HG03280 (cell line): ENCODE measurements around the gene ATP6V0B.

Experiments used
- ATAC-seq: cut with Tn5 transposase; IDR thresholded peaks from one replicate; pipeline ENCODE4 v1.9.1; 2021; ENCODE audit warnings: mild to moderate bottlenecking, moderate library complexity; ENCODE audit not compliant: unreplicated experiment

The ATP6V0B gene

GRCh38 chr1:43982808-43983207 lies 8.0 kb downstream of the ATP6V0B start:
- no peak for ATAC-seq

DNA sequence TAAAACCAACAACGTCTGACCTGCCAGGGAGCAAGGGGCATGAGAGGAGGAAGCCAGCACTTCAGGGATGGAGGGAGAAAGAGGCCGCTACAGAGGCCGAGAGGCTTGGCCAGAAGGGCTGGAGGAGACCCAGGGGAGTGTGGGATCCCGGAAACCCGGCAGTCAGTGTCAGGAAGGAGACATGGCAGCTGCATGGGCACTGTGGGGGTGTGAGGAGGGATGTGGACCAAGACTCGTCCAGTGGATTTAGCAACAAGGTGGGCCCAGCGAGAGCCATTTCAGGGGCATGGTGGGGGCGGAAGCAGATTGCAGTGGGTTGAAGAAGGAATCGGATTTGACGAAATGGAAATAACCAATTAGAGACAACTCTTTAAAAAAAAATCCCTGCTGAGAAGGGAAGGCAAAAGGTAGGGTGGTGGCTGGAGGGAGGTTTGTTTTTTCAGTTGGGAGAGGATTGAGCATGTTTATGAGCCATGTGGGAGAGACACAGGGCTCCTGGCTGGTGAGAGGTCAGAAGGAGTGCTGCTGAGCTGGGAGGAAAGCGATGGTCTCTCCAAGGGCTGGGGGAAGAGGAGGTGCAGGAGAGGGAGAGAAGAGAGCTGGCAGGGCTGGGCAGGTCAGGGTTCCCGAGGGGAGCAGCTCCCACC lies 8.6 kb downstream of the ATP6V0B start:
- ATAC-seq = no peak

GRCh38 chr1:43984855-43985254 lies 10.1 kb downstream of the ATP6V0B start:
- no peak for ATAC-seq

- no peak for ATAC-seq
Measured at GRCh38 chr1:43985984-43986595, 11.3 kb downstream of the ATP6V0B start.

GRCh38 chr1:43986712-43987111 lies 12.0 kb downstream of the ATP6V0B start:
- ATAC-seq = no peak

- ATAC-seq = no peak
Measured at GRCh38 chr1:43987159-43987902, 12.6 kb downstream of the ATP6V0B start.

GRCh38 chr1:43990271-43991199 lies 15.8 kb downstream of the ATP6V0B start:
- no peak for ATAC-seq

- ATAC-seq = peak; percentile 1
Measured at GRCh38 chr1:43991200-43991475, 16.4 kb downstream of the ATP6V0B start.

DNA sequence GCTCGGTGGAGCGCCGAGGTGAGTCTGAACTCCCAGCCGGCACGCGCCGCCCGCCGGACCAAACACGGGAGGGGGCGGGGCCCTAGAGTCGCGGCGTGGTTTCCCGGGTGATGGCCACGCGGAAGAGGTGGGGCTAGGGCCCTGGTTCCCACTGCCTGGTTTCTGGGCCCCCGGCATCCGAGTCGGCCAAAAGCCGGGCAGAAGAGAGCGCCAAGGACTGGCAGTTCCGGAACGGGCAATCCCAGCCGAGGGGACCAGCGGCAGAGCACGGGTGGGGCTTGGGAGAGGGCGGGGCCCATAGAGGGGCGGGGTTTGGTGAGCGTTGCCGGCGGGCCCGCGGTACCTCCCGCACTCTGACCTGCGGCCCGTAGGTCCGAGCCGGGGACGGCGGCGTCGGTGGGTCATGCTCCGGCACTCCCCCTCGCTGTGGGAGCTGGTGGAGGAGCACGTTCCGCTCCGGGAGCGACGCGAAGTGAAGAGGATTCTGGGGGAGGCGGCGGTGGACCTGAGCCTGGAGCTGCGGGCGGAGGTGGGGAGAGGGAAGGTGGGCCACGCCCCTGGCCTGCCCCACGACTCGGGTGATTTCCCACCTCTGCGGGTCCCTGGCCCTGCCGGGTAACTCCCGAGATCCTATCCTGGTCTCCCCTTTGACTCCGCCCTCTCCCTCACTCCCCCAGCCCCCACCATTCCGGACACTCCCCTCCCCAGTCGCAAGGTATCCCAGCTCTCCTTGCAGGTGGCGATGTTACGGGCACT lies 16.9 kb downstream of the ATP6V0B start, which contains the start of gene CCDC24:
TSS of gene CCDC24 (plus strand) at position 124 of the 756 bp plus-strand sequence. CDS start at position 404, 280 bp downstream.
- ATAC-seq = peak; percentile 79

DNA sequence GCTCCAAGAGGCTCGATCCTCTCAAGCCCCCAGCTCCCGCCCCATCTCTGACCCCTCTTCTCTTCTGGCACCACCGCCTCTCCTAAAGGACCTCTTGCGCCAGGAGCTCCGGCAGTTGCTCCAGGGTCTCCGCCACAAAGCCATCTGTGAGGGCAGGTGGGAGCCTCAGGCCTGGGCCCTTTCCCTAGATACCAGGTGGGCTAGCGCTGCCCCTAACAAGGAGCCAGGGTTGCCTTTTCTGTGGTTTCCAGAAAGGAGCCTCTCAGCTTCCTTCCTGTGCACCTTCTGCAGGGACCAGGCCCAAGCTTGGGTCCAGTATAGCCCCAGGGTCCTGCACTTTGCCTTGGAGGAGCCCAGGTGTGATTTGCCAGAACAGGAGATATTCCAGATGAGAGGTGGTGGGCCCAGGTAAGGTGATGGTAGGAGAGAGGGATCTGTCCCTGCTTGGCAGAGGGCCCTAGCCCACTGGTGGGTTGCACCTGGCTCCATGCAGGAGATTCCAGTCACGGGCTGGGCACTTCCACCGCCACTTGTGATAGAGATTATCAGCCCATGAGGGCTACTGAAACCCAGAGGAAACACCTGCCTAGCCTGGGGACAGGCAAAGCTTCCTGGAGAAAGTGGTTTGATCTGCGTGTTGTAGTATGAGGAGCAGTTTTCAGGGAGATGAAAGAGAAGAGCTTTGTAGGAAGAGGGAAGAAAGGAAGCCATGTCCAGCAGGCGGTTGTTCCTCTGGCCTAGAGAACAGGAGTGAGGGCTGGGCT lies 17.7 kb downstream of the ATP6V0B start:
- no peak for ATAC-seq

- ATAC-seq = no peak
Measured at GRCh38 chr1:43993206-43993914, 18.6 kb downstream of the ATP6V0B start.

- no peak for ATAC-seq
Measured at GRCh38 chr1:43994071-43994470, 19.3 kb downstream of the ATP6V0B start.

DNA sequence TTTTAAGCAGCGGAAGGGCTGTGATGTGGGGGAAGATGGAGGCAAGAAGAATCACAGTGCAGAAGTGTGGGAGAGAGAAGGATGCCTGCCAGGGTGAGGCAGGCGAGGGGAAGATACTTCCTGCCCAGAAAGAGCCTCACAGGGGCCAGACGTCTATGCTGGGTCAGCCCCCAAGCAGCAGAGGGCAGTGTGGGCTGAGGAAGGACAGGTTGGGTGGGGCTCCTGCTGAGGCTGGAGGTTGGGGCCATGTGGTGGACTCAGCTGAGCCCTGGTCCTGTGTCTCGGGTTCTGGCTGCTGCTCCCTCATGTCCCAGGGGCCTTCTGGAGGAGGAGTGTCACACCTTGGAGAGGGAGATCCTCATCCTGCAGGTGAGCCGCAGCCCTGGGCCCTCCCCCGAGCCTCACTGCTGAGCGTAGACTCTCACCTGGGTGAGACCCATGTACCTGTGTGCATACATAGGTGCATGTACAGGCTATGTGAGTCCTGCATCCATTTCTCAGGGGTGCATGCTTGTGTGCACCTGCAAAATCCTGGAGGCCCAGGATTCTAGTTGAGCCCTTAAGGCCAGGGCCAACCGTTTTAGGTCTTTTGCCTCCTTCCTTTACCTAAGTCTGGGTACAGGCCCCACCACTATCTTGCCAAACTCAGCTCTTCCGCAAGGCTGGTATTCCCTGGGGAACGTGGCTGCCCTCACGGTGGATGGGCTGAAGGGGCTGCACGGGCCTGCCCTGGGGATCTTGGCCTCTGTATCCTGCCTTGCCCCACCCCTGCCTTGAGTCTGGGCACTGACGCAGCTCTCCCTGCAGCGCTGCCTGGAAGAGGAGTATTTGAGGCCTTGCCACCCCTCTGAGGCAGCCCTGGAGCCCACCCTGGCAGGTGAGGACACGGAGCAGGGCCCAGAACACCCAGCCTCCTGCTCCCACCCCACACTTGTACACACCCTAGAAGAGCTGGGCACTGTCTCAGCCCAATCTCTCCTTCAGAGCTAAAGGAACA lies 20.3 kb downstream of the ATP6V0B start:
- no peak for ATAC-seq

- no peak for ATAC-seq
Measured at GRCh38 chr1:43995984-43996732, 21.4 kb downstream of the ATP6V0B start.

GRCh38 chr1:43996733-43997115 lies 22.0 kb downstream of the ATP6V0B start:
- no peak for ATAC-seq

- ATAC-seq = no peak
Measured at GRCh38 chr1:43997295-43997999, 22.7 kb downstream of the ATP6V0B start.

DNA sequence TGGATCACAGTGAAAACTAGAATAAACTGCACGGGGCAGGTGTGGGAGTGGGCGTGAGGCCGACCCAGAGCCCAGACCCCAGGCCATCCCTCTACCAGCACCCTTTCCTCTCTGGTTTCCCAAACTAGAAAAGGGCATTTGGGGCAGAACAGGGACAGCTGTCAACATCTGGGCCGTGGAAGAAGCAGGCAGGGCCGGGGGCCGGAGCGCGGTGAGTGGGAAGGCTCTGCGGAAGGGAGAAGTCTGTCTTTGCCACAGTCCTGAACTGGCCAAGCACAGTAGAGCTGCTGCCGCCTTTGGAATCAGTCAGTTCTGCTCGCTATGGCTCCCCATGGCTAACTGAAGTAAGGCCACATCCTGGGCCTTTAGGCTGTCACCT lies 23.2 kb downstream of the ATP6V0B start:
- ATAC-seq = no peak
